Hepatocyte (in vitro differentiated cells): Measurements from ENCODE around the gene OSTM1. TPM values are rescaled to one million over a fixed set of nuclear protein-coding genes. Genes with fewer than 3 reads are reported as not detected.

Experiments used
- DNase-seq: peaks from one replicate; pipeline ENCODE4 v3.0.0-alpha.2; 2016; ENCODE audit warnings: low spot score
- H2AFZ ChIP-seq: fragments of 200-600 bp; sonication (generic); 2 replicates; pipeline ENCODE4 v1.6.0; 2016; ENCODE audit warnings: antibody characterized with exemption, mild to moderate bottlenecking
- H3K27ac ChIP-seq: fragments of 200-600 bp; sonication (generic); 2 replicates; pipeline ENCODE4 v1.5.1; 2016; ENCODE audit warnings: mild to moderate bottlenecking
- H3K27me3 ChIP-seq: fragments of 200-600 bp; sonication (generic); 2 replicates; pipeline ENCODE4 v1.6.1; 2016
- H3K36me3 ChIP-seq: fragments of 200-600 bp; sonication (generic); replicated peaks from 2 replicates; pipeline ENCODE4 v1.5.1; 2016; ENCODE audit warnings: low read depth; ENCODE audit not compliant: insufficient read depth
- H3K4me1 ChIP-seq: fragments of 200-600 bp; sonication (generic); 2 replicates; pipeline ENCODE4 v1.5.1; 2016; ENCODE audit warnings: mild to moderate bottlenecking, moderate library complexity; ENCODE audit not compliant: insufficient read depth
- H3K4me2 ChIP-seq: fragments of 200-600 bp; sonication (generic); 2 replicates; pipeline ENCODE4 v1.6.0; 2016
- H3K4me3 ChIP-seq: fragments of 200-600 bp; sonication (generic); 2 replicates; pipeline ENCODE4 v1.5.1; 2016; ENCODE audit warnings: mild to moderate bottlenecking
- H3K79me2 ChIP-seq: fragments of 200-600 bp; sonication (generic); 2 replicates; pipeline ENCODE4 v1.6.0; 2017; ENCODE audit warnings: mild to moderate bottlenecking
- H3K9me2 ChIP-seq: fragments of 200-600 bp; sonication (generic); replicated peaks from 2 replicates; pipeline ENCODE4 v1.6.0; 2017; ENCODE audit warnings: mild to moderate bottlenecking; ENCODE audit not compliant: insufficient read depth
- H3K9me3 ChIP-seq: fragments of 200-600 bp; sonication (generic); 2 replicates; pipeline ENCODE4 v1.5.1; 2016; ENCODE audit warnings: low read depth, mild to moderate bottlenecking
- H4K20me1 ChIP-seq: fragments of 200-600 bp; sonication (generic); 2 replicates; pipeline ENCODE4 v1.6.0; 2016; ENCODE audit warnings: mild to moderate bottlenecking; ENCODE audit not compliant: insufficient read depth, poor library complexity, severe bottlenecking
- CTCF ChIP-seq: fragments of 200-600 bp; sonication (generic); IDR thresholded peaks from 2 replicates; pipeline ENCODE4 v1.5.1; 2016; ENCODE audit warnings: antibody characterized with exemption, mild to moderate bottlenecking; ENCODE audit not compliant: poor library complexity
- EZH2 ChIP-seq: fragments of 200-600 bp; sonication (generic); IDR thresholded peaks from 2 replicates; pipeline ENCODE4 v1.6.1; 2016; ENCODE audit warnings: antibody characterized with exemption, mild to moderate bottlenecking, borderline replicate concordance
- EZH2phosphoT487 ChIP-seq: fragments of 200-600 bp; sonication (generic); IDR thresholded peaks from one replicate; pipeline ENCODE4 v1.6.1; 2018; ENCODE audit warnings: antibody characterized with exemption, mild to moderate bottlenecking, low read depth, moderate library complexity; ENCODE audit not compliant: unreplicated experiment, severe bottlenecking
- WGBS: methylation state at CpG from one replicate; pipeline ENCODE4 v1.1.6; 2016; ENCODE audit warnings: low lambda C conversion rate; ENCODE audit errors: missing lambda C conversion rate; 5-methylcytosine and 5-hydroxymethylcytosine counted together
- polyA plus RNA-seq: library from polyadenylated mRNA; unstranded; fragments of >200 nt; fragmentation: Nextera tagmentation; extraction: Ambion mirVana; gene quantifications from 2 replicates; pipeline ENCODE4 v1.2.1, GENCODE V29; 2016
- total RNA-seq: library from RNA; depleted of rRNA; stranded (reverse); fragments of >200 nt; gene quantifications from 2 replicates; pipeline ENCODE4 v1.2.3, GENCODE V29; 2014

Gene OSTM1
- total and polyA plus RNA-seq, 2 experiments from 2014 or later, result 24.1 to 26.1 TPM

- no peaks in the 10 kb centered on the region for H3K36me3 ChIP-seq
- peak overlapping the region; percentile 96 for H3K4me2 ChIP-seq
- no peaks in the 10 kb centered on the region for H3K9me2 ChIP-seq
- DNase-seq, result peak; percentile 64
- H4K20me1 ChIP-seq, result no peaks in the 10 kb centered on the region
- H3K9me3 ChIP-seq, result no peaks in the 10 kb centered on the region
- H3K27me3 ChIP-seq, result peaks cover 58% of the 10 kb centered on the region
- no peaks in the 10 kb centered on the region for H3K79me2 ChIP-seq
- WGBS, result 19% methylated on average over 39 of the region's 39 CpGs
- H3K4me1 ChIP-seq, result peaks cover 28% of the 10 kb centered on the region
- TF ChIP-seq EZH2phosphoT487 (no peak), CTCF (peak; percentile 70), EZH2 (no peak)
- H3K27ac ChIP-seq, result no peak overlapping the region
- no peak overlapping the region for H3K4me3 ChIP-seq
- peak overlapping the region; percentile 32 for H2AFZ ChIP-seq
Measured at GRCh38 chr6:108113557-108114519, 39.3 kb upstream of the OSTM1 start.

GRCh38 chr6:108108374-108108773, 33.8 kb upstream of the OSTM1 start:
- Histone ChIP-seq H4K20me1 (no peaks in the 10 kb centered on the region), H3K4me1 (no peaks in the 10 kb centered on the region), H3K4me2 (no peak overlapping the region), H3K27me3 (peaks cover 11% of the 10 kb centered on the region), H3K9me2 (no peaks in the 10 kb centered on the region), H3K9me3 (no peaks in the 10 kb centered on the region), H3K36me3 (no peaks in the 10 kb centered on the region), H3K4me3 (no peak overlapping the region), H3K27ac (no peak overlapping the region), H3K79me2 (no peaks in the 10 kb centered on the region), H2AFZ (no peak overlapping the region)
- TF ChIP-seq EZH2, result no peak
- no peak for TF ChIP-seq EZH2phosphoT487
- TF ChIP-seq CTCF, result no peak
- DNase-seq, result no peak

GRCh38 chr6:108107102-108107501, 32.6 kb upstream of the OSTM1 start:
- no peaks in the 10 kb centered on the region for H3K9me3 ChIP-seq
- no peak overlapping the region for H3K4me3 ChIP-seq
- peaks cover 4% of the 10 kb centered on the region for H3K27me3 ChIP-seq
- no peak for DNase-seq
- no peaks in the 10 kb centered on the region for H4K20me1 ChIP-seq
- no peaks in the 10 kb centered on the region for H3K36me3 ChIP-seq
- H2AFZ ChIP-seq, result no peak overlapping the region
- H3K79me2 ChIP-seq, result no peaks in the 10 kb centered on the region
- 100% methylated on average over 1 of the region's 1 CpG for WGBS
- H3K4me2 ChIP-seq, result no peak overlapping the region
- TF ChIP-seq CTCF (no peak), EZH2phosphoT487 (no peak), EZH2 (no peak)
- no peak overlapping the region for H3K27ac ChIP-seq
- H3K4me1 ChIP-seq, result no peaks in the 10 kb centered on the region
- H3K9me2 ChIP-seq, result no peaks in the 10 kb centered on the region
